ENCODE measurements around the gene DNAH3.
"Not testable (repeated sequence)": the region's sequence is repeated elsewhere in the genome, so short reads cannot be mapped to it uniquely, and the experiment has no call there.

Gene DNAH3

GRCh38 chr16:20931066-20931600, 219.5 kb downstream of the DNAH3 start:
- no peak overlapping the region for H3K9ac ChIP-seq (ENCODE audit: low read length)
- H2AFZ ChIP-seq (ENCODE audit: low read depth, low read length), result no peak overlapping the region
- H3K9me3 ChIP-seq (ENCODE audit: insufficient read depth, low read length), result no peaks in the 10 kb centered on the region
- no peaks in the 10 kb centered on the region for H3K79me2 ChIP-seq (ENCODE audit: low read length)
- no peaks in the 10 kb centered on the region for H4K20me1 ChIP-seq (ENCODE audit: insufficient read depth, low read length)
- H3K27ac ChIP-seq (ENCODE audit: low read length), result no peak overlapping the region
- H3K4me2 ChIP-seq (ENCODE audit: low read length), result no peak overlapping the region
- TF ChIP-seq CTCF (IDR thresholded peaks at IDR 0.05; ENCODE audit: low read depth, low read length), result no peak
- TF ChIP-seq EZH2phosphoT487 (IDR thresholded peaks at IDR 0.05; ENCODE audit: low read depth), result no peak
- no peaks in the 10 kb centered on the region for H3K4me1 ChIP-seq (ENCODE audit: low read length)
- no peak overlapping the region for H3K4me3 ChIP-seq (ENCODE audit: low read length)
- peaks cover 16% of the 10 kb centered on the region for H3K27me3 ChIP-seq (ENCODE audit: low read depth, low read length)
- no peaks in the 10 kb centered on the region for H3K36me3 ChIP-seq (replicated peaks; ENCODE audit: low read depth, low read length)

GRCh38 chr16:20930365-20930690, 220.3 kb downstream of the DNAH3 start:
- Histone ChIP-seq H3K27ac (ENCODE audit: low read length) (no peak overlapping the region), H2AFZ (ENCODE audit: low read depth, low read length) (no peak overlapping the region), H3K4me3 (ENCODE audit: low read length) (no peak overlapping the region), H3K9me3 (ENCODE audit: insufficient read depth, low read length) (no peaks in the 10 kb centered on the region), H3K79me2 (ENCODE audit: low read length) (no peaks in the 10 kb centered on the region), H3K4me2 (ENCODE audit: low read length) (no peak overlapping the region), H3K36me3 (replicated peaks; ENCODE audit: low read depth, low read length) (no peaks in the 10 kb centered on the region), H3K9ac (ENCODE audit: low read length) (no peak overlapping the region), H4K20me1 (ENCODE audit: insufficient read depth, low read length) (no peaks in the 10 kb centered on the region), H3K4me1 (ENCODE audit: low read length) (no peaks in the 10 kb centered on the region), H3K27me3 (ENCODE audit: low read depth, low read length) (peaks cover 11% of the 10 kb centered on the region)
- TF ChIP-seq EZH2phosphoT487 (IDR thresholded peaks at IDR 0.05; ENCODE audit: low read depth), result no peak
- no peak for TF ChIP-seq CTCF (IDR thresholded peaks at IDR 0.05; ENCODE audit: low read depth, low read length)

GRCh38 chr16:20929676-20930364, 220.8 kb downstream of the DNAH3 start:
- not testable (repeated sequence) for H3K27ac ChIP-seq (ENCODE audit: low read length); H3K4me1 ChIP-seq (ENCODE audit: low read length); H3K9me3 ChIP-seq (ENCODE audit: insufficient read depth, low read length); H3K4me3 ChIP-seq (ENCODE audit: low read length); H3K9ac ChIP-seq (ENCODE audit: low read length); H3K36me3 ChIP-seq (replicated peaks; ENCODE audit: low read depth, low read length); H2AFZ ChIP-seq (ENCODE audit: low read depth, low read length); H3K4me2 ChIP-seq (ENCODE audit: low read length); H4K20me1 ChIP-seq (ENCODE audit: insufficient read depth, low read length); H3K79me2 ChIP-seq (ENCODE audit: low read length); H3K27me3 ChIP-seq (ENCODE audit: low read depth, low read length)

- Histone ChIP-seq H3K79me2 (ENCODE audit: low read length) (no peaks in the 10 kb centered on the region), H3K27me3 (ENCODE audit: low read depth, low read length) (no peaks in the 10 kb centered on the region), H3K27ac (ENCODE audit: low read length) (no peak overlapping the region), H3K4me3 (ENCODE audit: low read length) (no peak overlapping the region), H3K4me2 (ENCODE audit: low read length) (no peak overlapping the region), H2AFZ (ENCODE audit: low read depth, low read length) (no peak overlapping the region), H3K9me3 (ENCODE audit: insufficient read depth, low read length) (no peaks in the 10 kb centered on the region), H3K4me1 (ENCODE audit: low read length) (no peaks in the 10 kb centered on the region), H3K9ac (ENCODE audit: low read length) (no peak overlapping the region), H3K36me3 (replicated peaks; ENCODE audit: low read depth, low read length) (peaks cover 2% of the 10 kb centered on the region), H4K20me1 (ENCODE audit: insufficient read depth, low read length) (no peaks in the 10 kb centered on the region)
- TF ChIP-seq CTCF (IDR thresholded peaks at IDR 0.05; ENCODE audit: low read depth, low read length) (no peak), EZH2phosphoT487 (IDR thresholded peaks at IDR 0.05; ENCODE audit: low read depth) (no peak)
Observed at GRCh38 chr16:20928774-20929411, 221.8 kb downstream of the DNAH3 start.
